ENCODE measurements around the gene UBE2E1.
"Not testable (repeated sequence)": the region's sequence is repeated elsewhere in the genome, so short reads cannot be mapped to it uniquely, and the experiment has no call there.

Gene UBE2E1

GRCh38 chr3:23884481-23884880 is 78.7 kb downstream of the UBE2E1 start:
- no peak for DNase-seq

GRCh38 chr3:23885210-23885609 is 79.5 kb downstream of the UBE2E1 start:
- DNase-seq: no peak

- DNase-seq: no peak
Observed at GRCh38 chr3:23886311-23886710, 80.6 kb downstream of the UBE2E1 start.

GRCh38 chr3:23888617-23889228 is 83.0 kb downstream of the UBE2E1 start:
- DNase-seq: no peak

- DNase-seq: no peak
Observed at GRCh38 chr3:23889386-23889785, 83.6 kb downstream of the UBE2E1 start.

- no peak for DNase-seq
Observed at GRCh38 chr3:23889950-23890349, 84.2 kb downstream of the UBE2E1 start.

GRCh38 chr3:23894254-23895061 is 88.7 kb downstream of the UBE2E1 start:
- DNase-seq: no peak

GRCh38 chr3:23895181-23895580 is 89.4 kb downstream of the UBE2E1 start:
- no peak for DNase-seq

- no peak for DNase-seq
Observed at GRCh38 chr3:23900744-23901143, 95.0 kb downstream of the UBE2E1 start.

- DNase-seq: no peak
Observed at GRCh38 chr3:23904545-23904944, 98.8 kb downstream of the UBE2E1 start.

GRCh38 chr3:23909341-23909740 is 103.6 kb downstream of the UBE2E1 start:
- no peak for DNase-seq

- DNase-seq: no peak
Observed at GRCh38 chr3:23911397-23911796, 105.6 kb downstream of the UBE2E1 start.

GRCh38 chr3:23912335-23912734 is 106.6 kb downstream of the UBE2E1 start:
- DNase-seq: not testable (repeated sequence)

- no peak for DNase-seq
Observed at GRCh38 chr3:23913182-23913581, 107.4 kb downstream of the UBE2E1 start.

GRCh38 chr3:23913873-23914743 is 108.4 kb downstream of the UBE2E1 start:
- DNase-seq: no peak

GRCh38 chr3:23915537-23916108 is 109.9 kb downstream of the UBE2E1 start:
- DNase-seq: no peak

- DNase-seq: no peak
Observed at GRCh38 chr3:23916152-23916885, 110.6 kb downstream of the UBE2E1 start.

GRCh38 chr3:23916886-23917678 is 111.3 kb downstream of the UBE2E1 start, which contains the start of the genes NKIRAS1 and RPL15:
TSS of gene NKIRAS1 (minus strand) at chr3:23916990. CDS start at chr3:23910904, 6,086 bp downstream.
TSS of gene RPL15 (plus strand) at chr3:23917132. CDS start at chr3:23917860, 728 bp downstream.
- DNase-seq: peak; percentile 98

- not testable (repeated sequence) for DNase-seq
Observed at GRCh38 chr3:23917679-23918303, 112.0 kb downstream of the UBE2E1 start.

- not testable (repeated sequence) for DNase-seq
Observed at GRCh38 chr3:23918331-23918730, 112.6 kb downstream of the UBE2E1 start.

- no peak for DNase-seq
Observed at GRCh38 chr3:23919628-23920027, 113.9 kb downstream of the UBE2E1 start.
